ENCODE measurements around the gene CHKB.

The CHKB gene

DNA sequence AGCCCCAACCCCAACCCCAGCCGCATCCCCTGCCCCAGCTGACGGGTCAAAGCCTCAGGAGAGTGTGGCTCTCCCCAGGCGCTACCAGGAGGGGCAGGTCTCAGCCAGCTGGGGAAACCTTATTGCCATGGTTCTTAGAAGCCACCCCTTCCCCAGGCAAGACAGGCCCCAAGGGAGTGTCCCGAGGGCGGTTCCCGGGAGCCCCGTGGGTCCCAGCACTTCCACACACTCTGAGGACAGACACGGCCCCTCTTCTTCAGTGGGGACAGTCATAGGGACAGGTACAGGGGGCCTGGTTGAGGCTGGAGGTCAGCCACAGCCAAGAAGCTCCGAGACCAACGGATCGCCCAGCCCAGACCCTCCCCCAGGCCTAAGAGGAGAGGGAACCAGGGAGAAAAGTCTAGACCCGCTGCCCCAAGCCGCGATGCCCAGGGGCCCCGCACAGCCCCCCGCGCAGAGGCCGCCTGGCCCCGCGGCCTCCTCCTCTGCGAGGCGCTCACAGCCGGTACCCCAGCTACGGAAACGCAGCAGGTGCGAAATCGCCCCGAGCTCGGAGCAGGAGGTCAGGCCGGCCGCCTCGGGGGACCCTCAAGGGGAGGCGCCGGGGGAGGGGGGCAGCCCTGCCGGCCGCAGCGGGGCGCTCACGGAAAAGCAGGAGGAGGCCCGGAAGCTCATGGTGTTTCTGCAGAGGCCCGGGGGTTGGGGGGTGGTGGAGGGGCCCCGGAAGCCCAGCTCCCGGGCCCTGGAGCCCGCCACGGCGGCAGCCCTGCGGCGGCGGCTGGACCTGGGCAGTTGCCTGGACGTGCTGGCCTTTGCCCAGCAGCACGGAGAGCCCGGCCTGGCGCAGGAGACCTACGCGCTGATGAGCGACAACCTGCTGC, 34.4 kb downstream of the CHKB start:
- H3K4me1 ChIP-seq (ENCODE audit: control extremely low read depth in 1 of 4, control insufficient read depth in 4 of 4, insufficient read depth in 4 of 4, low read length in 3 of 4), result peaks cover 0 to 50% (median 47%) of the 10 kb centered on the region in 4 experiments
- DNase-seq, result peak in 2 of 3 donors; percentile 54 to 63
- H3K4me3 ChIP-seq (ENCODE audit: control insufficient read depth in 1 of 7, extremely low read depth in 1 of 7, insufficient read depth in 4 of 7, low read depth in 2 of 7, low read length in 6 of 7), result peak overlapping the region in 6 of 7 experiments; percentile 26 to 66 (median 50)
- ChIA-PET POLR2A (interaction anchor here (0.6 to 1.5 kb wide), 4 partner anchors 10 to 40 kb away, joined by 3 to 7 read pairs (median 5); partner anchors contain the start of genes LMF2, NCAPH2 and SCO2), CTCF (interaction anchor here (0.7 to 3.5 kb wide), 12 partner anchors 8 to 92 kb away, joined by 3 to 13 read pairs (median 4); partner anchors contain the start of genes LMF2, NCAPH2, SCO2 and SYCE3)
- WGBS (ENCODE audit: insufficient coverage), result 15% methylated on average over 44 of the region's 56 CpGs
- H3K27ac ChIP-seq (ENCODE audit: insufficient read depth in 1 of 2, low read depth in 1 of 2, low read length in 2 of 2, poor library complexity in 1 of 2, severe bottlenecking in 2 of 2), result no peak overlapping the region
- no peaks in the 10 kb centered on the region for H3K36me3 ChIP-seq (ENCODE audit: control insufficient read depth in 4 of 4, insufficient read depth in 4 of 4, low read length in 3 of 4)
- peaks cover 0 to 30% (median 0%) of the 10 kb centered on the region in 5 experiments for H3K27me3 ChIP-seq (replicated peaks in 2 of 5; ENCODE audit: control insufficient read depth in 4 of 5, insufficient read depth in 5 of 5, low read length in 4 of 5)
- H3K9me3 ChIP-seq (ENCODE audit: control extremely low read depth in 1 of 5, control insufficient read depth in 4 of 5, insufficient read depth in 2 of 5, low read depth in 1 of 5, low read length in 4 of 5), result no peaks in the 10 kb centered on the region

DNA sequence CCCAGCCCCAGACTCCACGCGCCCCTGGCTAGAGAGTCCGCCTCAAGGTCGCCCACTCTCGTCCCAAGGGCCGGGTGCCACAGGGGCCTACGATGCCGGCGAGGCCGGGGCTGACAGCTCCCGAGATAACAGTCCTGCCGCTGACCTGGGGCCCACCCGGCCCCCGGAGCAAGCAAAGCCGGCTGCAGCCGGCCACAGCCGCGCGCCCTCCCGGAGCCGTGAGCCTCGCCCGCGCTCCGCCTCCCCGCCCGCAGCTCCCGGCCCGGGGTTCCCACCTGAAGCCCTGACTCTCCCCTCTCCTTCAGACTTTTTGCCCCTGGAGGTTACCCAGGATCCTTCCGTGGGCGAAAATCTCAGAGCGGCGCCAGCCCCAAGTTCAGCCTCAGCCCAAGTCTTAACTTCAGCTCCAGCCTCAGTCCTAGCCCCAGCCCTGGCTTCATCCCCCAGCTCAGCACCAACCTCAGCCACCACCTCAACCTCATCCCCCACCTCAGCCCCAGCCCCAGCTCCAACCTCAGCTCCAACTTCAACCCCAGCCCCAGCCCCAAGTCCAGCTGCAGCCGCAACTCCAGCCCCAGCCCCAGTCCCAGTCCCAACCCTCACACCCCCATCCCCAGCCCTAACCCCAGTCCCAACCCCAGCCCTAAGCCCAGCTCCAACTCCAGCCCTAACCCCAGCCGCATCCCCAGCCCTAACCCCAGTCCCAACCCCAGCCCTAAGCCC, 35.2 kb downstream of the CHKB start:
- ChIA-PET CTCF (interaction anchor here (0.9 to 1.9 kb wide), 9 partner anchors 9 to 93 kb away, joined by 3 to 8 read pairs (median 5); partner anchors contain the start of genes SCO2 and SYCE3), POLR2A (interaction anchor here (0.6 to 1.5 kb wide), 2 partner anchors 22 to 40 kb away, joined by 3 to 7 read pairs; partner anchors contain the start of genes LMF2, NCAPH2 and SCO2)
- Histone ChIP-seq H3K4me3 (ENCODE audit: control insufficient read depth in 1 of 7, extremely low read depth in 1 of 7, insufficient read depth in 4 of 7, low read depth in 2 of 7, low read length in 6 of 7) (no peak overlapping the region), H3K4me1 (ENCODE audit: control extremely low read depth in 1 of 4, control insufficient read depth in 4 of 4, insufficient read depth in 4 of 4, low read length in 3 of 4) (peaks cover 0 to 50% (median 49%) of the 10 kb centered on the region in 4 experiments), H3K27ac (ENCODE audit: insufficient read depth in 1 of 2, low read depth in 1 of 2, low read length in 2 of 2, poor library complexity in 1 of 2, severe bottlenecking in 2 of 2) (no peak overlapping the region), H3K36me3 (ENCODE audit: control insufficient read depth in 4 of 4, insufficient read depth in 4 of 4, low read length in 3 of 4) (no peaks in the 10 kb centered on the region), H3K27me3 (replicated peaks in 2 of 5; ENCODE audit: control insufficient read depth in 4 of 5, insufficient read depth in 5 of 5, low read length in 4 of 5) (peaks cover 0 to 30% (median 0%) of the 10 kb centered on the region in 5 experiments), H3K9me3 (ENCODE audit: control extremely low read depth in 1 of 5, control insufficient read depth in 4 of 5, insufficient read depth in 2 of 5, low read depth in 1 of 5, low read length in 4 of 5) (no peaks in the 10 kb centered on the region)
- WGBS (ENCODE audit: insufficient coverage), result 45% methylated on average over 31 of the region's 35 CpGs
- no peak for DNase-seq

DNA sequence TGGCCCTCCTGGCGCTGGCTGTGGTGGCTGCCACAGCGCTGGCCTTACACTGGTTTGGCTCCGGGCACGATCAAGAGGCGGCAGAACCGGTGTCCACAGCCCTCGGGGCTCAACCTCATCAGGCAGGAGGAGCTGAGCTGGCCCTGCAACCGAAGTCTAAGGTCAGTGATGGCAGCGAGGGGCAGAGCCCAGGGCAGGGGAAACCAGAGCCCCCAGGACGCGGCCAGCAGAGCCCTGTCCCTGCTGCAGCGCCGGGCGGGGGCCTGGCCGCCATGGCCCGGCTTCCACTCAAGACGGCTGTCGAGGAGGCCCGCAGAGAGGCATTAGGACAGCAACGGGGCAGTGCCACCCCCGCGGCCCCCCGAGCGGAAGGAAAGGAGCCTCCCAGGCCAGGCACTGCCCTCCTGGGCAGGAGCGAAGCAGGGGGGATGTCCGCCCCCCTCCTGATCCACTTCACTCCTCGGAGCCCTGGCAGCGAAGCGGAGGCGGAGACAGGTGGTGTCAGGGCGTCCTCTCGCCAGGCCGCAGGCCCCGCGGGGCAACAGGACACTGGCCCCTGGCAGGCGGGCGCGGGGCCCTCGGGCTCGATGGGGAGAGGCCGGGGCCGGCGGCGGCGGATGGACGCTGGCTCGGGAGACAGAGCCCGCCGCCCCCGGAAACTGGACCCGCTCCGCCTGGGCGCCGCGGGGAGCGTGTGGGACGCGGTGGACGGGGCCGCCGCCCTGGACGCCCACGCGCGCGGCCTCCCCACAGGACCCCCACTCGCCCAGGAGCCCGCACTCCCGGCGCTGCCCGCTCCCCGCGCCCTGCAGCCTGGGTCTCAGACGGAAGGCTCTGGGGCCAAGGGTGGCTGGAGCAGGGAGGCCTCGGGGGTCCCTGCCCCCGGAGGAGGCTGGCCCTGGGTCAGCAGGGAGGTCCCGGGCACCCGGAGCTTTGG, 36.1 kb downstream of the CHKB start:
- WGBS (ENCODE audit: insufficient coverage), result 78% methylated on average over 57 of the region's 78 CpGs
- ChIA-PET POLR2A (no interaction called here), CTCF (interaction anchor here (1.1 to 2.1 kb wide), 9 partner anchors 9 to 94 kb away, joined by 3 to 21 read pairs (median 6); partner anchors contain the start of genes SCO2 and SYCE3)
- Histone ChIP-seq H3K36me3 (ENCODE audit: control insufficient read depth in 4 of 4, insufficient read depth in 4 of 4, low read length in 3 of 4) (no peaks in the 10 kb centered on the region), H3K4me3 (ENCODE audit: control insufficient read depth in 1 of 7, extremely low read depth in 1 of 7, insufficient read depth in 4 of 7, low read depth in 2 of 7, low read length in 6 of 7) (no peak overlapping the region), H3K27ac (ENCODE audit: insufficient read depth in 1 of 2, low read depth in 1 of 2, low read length in 2 of 2, poor library complexity in 1 of 2, severe bottlenecking in 2 of 2) (no peak overlapping the region), H3K9me3 (ENCODE audit: control extremely low read depth in 1 of 5, control insufficient read depth in 4 of 5, insufficient read depth in 2 of 5, low read depth in 1 of 5, low read length in 4 of 5) (no peaks in the 10 kb centered on the region), H3K27me3 (replicated peaks in 2 of 5; ENCODE audit: control insufficient read depth in 4 of 5, insufficient read depth in 5 of 5, low read length in 4 of 5) (peaks cover 0 to 30% (median 0%) of the 10 kb centered on the region in 5 experiments), H3K4me1 (ENCODE audit: control extremely low read depth in 1 of 4, control insufficient read depth in 4 of 4, insufficient read depth in 4 of 4, low read length in 3 of 4) (peaks cover 0 to 56% (median 50%) of the 10 kb centered on the region in 4 experiments)
- no peak for DNase-seq

GRCh38 chr22:50545522-50546325, 36.9 kb downstream of the CHKB start, which contains the start of gene KLHDC7B:
Gene KLHDC7B, plus strand, starts transcription at chr22:50545899. Its CDS starts 345 bp downstream, at chr22:50546244.
- H3K27me3 ChIP-seq (replicated peaks in 2 of 5; ENCODE audit: control insufficient read depth in 4 of 5, insufficient read depth in 5 of 5, low read length in 4 of 5), result peaks cover 0 to 30% (median 0%) of the 10 kb centered on the region in 5 experiments
- ChIA-PET CTCF (interaction anchor here (1.0 to 2.1 kb wide), 7 partner anchors 10 to 54 kb away, joined by 3 to 21 read pairs (median 5); partner anchors contain the start of gene SCO2), POLR2A (interaction anchor here (0.6 kb wide), 1 partner anchor 38 kb away, joined by 3 read pairs; the partner anchor contains the start of genes LMF2 and NCAPH2)
- peak in 2 of 3 donors; percentile 73 to 77 for DNase-seq
- H3K4me1 ChIP-seq (ENCODE audit: control extremely low read depth in 1 of 4, control insufficient read depth in 4 of 4, insufficient read depth in 4 of 4, low read length in 3 of 4), result peaks cover 2 to 64% (median 56%) of the 10 kb centered on the region in 4 experiments
- no peak within 1 kb of the TSS for H3K27ac ChIP-seq (ENCODE audit: insufficient read depth in 1 of 2, low read depth in 1 of 2, low read length in 2 of 2, poor library complexity in 1 of 2, severe bottlenecking in 2 of 2)
- H3K4me3 ChIP-seq (ENCODE audit: control insufficient read depth in 1 of 7, extremely low read depth in 1 of 7, insufficient read depth in 4 of 7, low read depth in 2 of 7, low read length in 6 of 7), result peak within 1 kb of the TSS in 2 of 7 experiments; percentile 40 to 57
- WGBS (ENCODE audit: insufficient coverage), result 45% methylated on average over 8 of the region's 10 CpGs
- no peaks in the 10 kb centered on the region for H3K9me3 ChIP-seq (ENCODE audit: control extremely low read depth in 1 of 5, control insufficient read depth in 4 of 5, insufficient read depth in 2 of 5, low read depth in 1 of 5, low read length in 4 of 5)
- no peaks in the 10 kb centered on the region for H3K36me3 ChIP-seq (ENCODE audit: control insufficient read depth in 4 of 4, insufficient read depth in 4 of 4, low read length in 3 of 4)

DNA sequence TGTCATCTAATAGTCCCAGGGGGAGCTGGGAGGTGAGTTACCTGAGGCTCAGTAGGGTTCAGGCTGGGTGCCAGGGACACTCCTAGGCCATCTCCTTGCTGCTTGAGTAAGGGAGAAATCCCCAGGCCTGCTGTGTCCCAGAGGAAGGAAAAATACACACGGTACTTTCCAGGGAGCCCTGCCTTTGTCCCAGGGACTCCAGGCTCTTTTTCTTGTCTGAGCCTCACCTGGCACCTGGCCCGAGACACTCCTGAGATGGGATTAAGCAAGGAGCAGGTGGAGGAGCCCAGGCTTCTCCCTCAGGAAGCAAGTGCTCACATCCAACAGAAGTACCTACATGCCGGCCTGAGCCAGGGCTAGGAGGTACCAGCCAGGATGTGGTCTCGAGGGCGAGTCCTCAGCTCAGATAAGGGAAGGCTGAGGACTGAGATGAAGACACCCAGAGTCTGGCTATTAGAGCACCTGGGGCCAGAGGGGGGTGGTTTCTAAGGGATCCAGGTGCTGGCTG, 37.8 kb downstream of the CHKB start:
- CTCF ChIA-PET, result interaction anchor here (1.0 to 2.1 kb wide), 7 partner anchors 9 to 55 kb away, joined by 3 to 21 read pairs (median 5); partner anchors contain the start of gene SCO2

More for the DNA sequence above, 37.8 kb downstream of the CHKB start:
- H3K4me1 ChIP-seq (ENCODE audit: control extremely low read depth in 1 of 4, control insufficient read depth in 4 of 4, insufficient read depth in 4 of 4, low read length in 3 of 4), result peaks cover 5 to 72% (median 62%) of the 10 kb centered on the region in 4 experiments
- POLR2A ChIA-PET, result interaction anchor here (1.0 kb wide), 1 partner anchor 19 kb away, joined by 4 read pairs; no protein-coding TSS in a partner anchor
- H3K4me3 ChIP-seq (ENCODE audit: control insufficient read depth in 1 of 7, extremely low read depth in 1 of 7, insufficient read depth in 4 of 7, low read depth in 2 of 7, low read length in 6 of 7), result peak overlapping the region in 2 of 7 experiments; percentile 40 to 57
- H3K27me3 ChIP-seq (replicated peaks in 2 of 5; ENCODE audit: control insufficient read depth in 4 of 5, insufficient read depth in 5 of 5, low read length in 4 of 5), result peaks cover 0 to 30% (median 0%) of the 10 kb centered on the region in 5 experiments
- H3K27ac ChIP-seq (ENCODE audit: insufficient read depth in 1 of 2, low read depth in 1 of 2, low read length in 2 of 2, poor library complexity in 1 of 2, severe bottlenecking in 2 of 2), result no peak overlapping the region
- 30% methylated on average over 4 of the region's 5 CpGs for whole genome bisulfite sequencing (ENCODE audit: insufficient coverage)
- H3K9me3 ChIP-seq (ENCODE audit: control extremely low read depth in 1 of 5, control insufficient read depth in 4 of 5, insufficient read depth in 2 of 5, low read depth in 1 of 5, low read length in 4 of 5), result no peaks in the 10 kb centered on the region
- peak in 1 of 3 donors; percentile 45 for DNase-seq
- H3K36me3 ChIP-seq (ENCODE audit: control insufficient read depth in 4 of 4, insufficient read depth in 4 of 4, low read length in 3 of 4), result no peaks in the 10 kb centered on the region

Measured in common myeloid progenitor, CD34-positive (primary cell).